Ishikawa (cell line): ENCODE data around the gene GSS.

Experiments
- CEBPB ChIP-seq: IDR thresholded peaks from 2 replicates; pipeline ENCODE4 v1.6.1; 2012
- CREB1 ChIP-seq: IDR thresholded peaks from 2 replicates; pipeline ENCODE4 v1.6.1; 2012; ENCODE audit warnings: low read depth
- EGR1 ChIP-seq: IDR thresholded peaks from 2 replicates; pipeline ENCODE4 v1.6.1; 2012
- EP300 ChIP-seq: IDR thresholded peaks from 2 replicates; pipeline ENCODE4 v1.6.1; 2012; ENCODE audit warnings: borderline replicate concordance
- FOXM1 ChIP-seq: IDR thresholded peaks from 2 replicates; pipeline ENCODE4 v1.6.1; 2012; ENCODE audit warnings: low read depth, borderline replicate concordance
- NFIC ChIP-seq: IDR thresholded peaks from 2 replicates; pipeline ENCODE4 v1.6.1; 2012
- RAD21 ChIP-seq: IDR thresholded peaks from 2 replicates; pipeline ENCODE4 v1.6.1; 2012; ENCODE audit warnings: low read depth
- TAF1 ChIP-seq: IDR thresholded peaks from 2 replicates; pipeline ENCODE4 v1.6.1; 2012; ENCODE audit warnings: low read depth, mild to moderate bottlenecking
- TCF12 ChIP-seq: IDR thresholded peaks from 2 replicates; pipeline ENCODE4 v1.6.1; 2012; ENCODE audit warnings: low read depth
- TEAD4 ChIP-seq: IDR thresholded peaks from 2 replicates; pipeline ENCODE4 v1.6.1; 2012
- YY1 ChIP-seq: IDR thresholded peaks from 2 replicates; pipeline ENCODE4 v1.6.1; 2012; ENCODE audit warnings: low read depth
- ZBTB7A ChIP-seq: IDR thresholded peaks from 2 replicates; pipeline ENCODE4 v1.6.1; 2012; ENCODE audit warnings: low read depth
- TF ChIP-seq, protein P1 (sequence below): IDR thresholded peaks from 2 replicates; pipeline ENCODE4 v1.6.1; 2012
- TF ChIP-seq, protein P2 (sequence below): IDR thresholded peaks from 2 replicates; pipeline ENCODE4 v1.6.1; 2012
- TF ChIP-seq, protein P3 (sequence below): IDR thresholded peaks from 2 replicates; pipeline ENCODE4 v1.6.1; 2012; ENCODE audit warnings: low read depth, mild to moderate bottlenecking

GSS gene

DNA sequence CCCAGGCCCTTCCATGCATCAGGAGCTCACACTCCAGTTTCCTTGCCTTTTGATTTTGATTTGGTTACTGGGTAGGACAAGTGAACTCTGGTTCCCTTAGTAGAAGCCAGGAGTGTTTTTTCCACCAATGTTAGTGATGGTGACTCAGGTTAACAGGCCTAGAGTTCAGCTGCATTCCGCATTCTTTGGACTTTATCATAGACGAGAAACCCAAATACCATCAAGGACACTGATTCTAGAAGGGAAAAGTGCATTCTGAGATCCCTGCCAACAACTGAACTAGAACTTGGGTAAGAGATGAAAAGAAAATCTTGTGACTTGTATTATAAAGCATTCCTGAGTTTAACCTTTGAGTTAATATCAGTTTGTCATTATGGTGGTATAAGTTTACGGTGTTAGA, 8.9 kb downstream of the GSS start:
- TF ChIP-seq, protein P1, sequence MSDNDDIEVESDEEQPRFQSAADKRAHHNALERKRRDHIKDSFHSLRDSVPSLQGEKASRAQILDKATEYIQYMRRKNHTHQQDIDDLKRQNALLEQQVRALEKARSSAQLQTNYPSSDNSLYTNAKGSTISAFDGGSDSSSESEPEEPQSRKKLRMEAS, result no peak
- TF ChIP-seq EP300 (no peak), FOXM1 (no peak), EGR1 (no peak)

DNA sequence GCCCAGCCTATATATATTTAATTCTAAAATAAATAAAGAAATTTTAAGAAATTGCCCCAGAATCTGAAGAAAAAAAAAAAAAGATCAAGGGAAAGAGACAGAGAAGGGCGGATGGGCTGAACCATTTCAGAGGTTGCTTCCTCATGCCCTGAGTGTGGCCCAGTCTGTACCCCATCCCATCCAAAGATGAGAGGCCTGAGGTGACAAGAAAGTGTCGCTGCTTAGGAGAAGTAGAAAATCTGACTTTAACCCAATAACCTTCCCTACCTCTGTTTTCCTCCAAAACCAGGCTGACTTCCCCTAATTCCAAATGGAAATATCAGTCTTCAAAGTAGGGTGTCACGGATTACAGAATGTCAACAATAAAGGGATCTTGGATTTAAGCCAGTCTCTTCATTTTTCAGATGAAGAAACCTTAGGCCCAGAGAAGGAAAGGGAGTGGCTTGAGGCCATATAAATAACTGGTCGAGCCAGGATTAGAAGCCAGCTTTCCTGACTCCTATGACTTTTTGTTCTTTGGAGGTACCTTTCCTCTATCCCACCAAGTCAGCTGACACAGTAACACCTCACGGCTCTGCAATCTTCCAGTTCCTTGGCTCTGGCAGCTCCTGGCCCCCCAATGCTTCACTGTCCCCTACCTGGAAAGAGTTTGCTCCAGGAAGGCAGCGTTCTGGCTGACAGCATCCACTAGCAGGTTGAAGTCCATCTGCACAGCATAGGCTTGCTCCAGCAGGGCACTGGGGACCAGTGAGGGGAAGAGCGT, 10.1 kb downstream of the GSS start:
- TF ChIP-seq RAD21 (no peak), FOXM1 (no peak), EGR1 (no peak), TAF1 (no peak), CEBPB (0 out of 2 replicates have a peak, but pooled peaks have one; percentile 25), TCF12 (no peak), YY1 (no peak), NFIC (peak; percentile 69), ZBTB7A (no peak), TEAD4 (no peak)
- TF ChIP-seq, protein P2, sequence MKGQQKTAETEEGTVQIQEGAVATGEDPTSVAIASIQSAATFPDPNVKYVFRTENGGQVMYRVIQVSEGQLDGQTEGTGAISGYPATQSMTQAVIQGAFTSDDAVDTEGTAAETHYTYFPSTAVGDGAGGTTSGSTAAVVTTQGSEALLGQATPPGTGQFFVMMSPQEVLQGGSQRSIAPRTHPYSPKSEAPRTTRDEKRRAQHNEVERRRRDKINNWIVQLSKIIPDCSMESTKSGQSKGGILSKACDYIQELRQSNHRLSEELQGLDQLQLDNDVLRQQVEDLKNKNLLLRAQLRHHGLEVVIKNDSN, result peak; percentile 48; the same call in 1 of the 2 replicates
- TF ChIP-seq, protein P1, result 0 out of 2 replicates have a peak, but pooled peaks have one; percentile 29
- TF ChIP-seq, protein P3, sequence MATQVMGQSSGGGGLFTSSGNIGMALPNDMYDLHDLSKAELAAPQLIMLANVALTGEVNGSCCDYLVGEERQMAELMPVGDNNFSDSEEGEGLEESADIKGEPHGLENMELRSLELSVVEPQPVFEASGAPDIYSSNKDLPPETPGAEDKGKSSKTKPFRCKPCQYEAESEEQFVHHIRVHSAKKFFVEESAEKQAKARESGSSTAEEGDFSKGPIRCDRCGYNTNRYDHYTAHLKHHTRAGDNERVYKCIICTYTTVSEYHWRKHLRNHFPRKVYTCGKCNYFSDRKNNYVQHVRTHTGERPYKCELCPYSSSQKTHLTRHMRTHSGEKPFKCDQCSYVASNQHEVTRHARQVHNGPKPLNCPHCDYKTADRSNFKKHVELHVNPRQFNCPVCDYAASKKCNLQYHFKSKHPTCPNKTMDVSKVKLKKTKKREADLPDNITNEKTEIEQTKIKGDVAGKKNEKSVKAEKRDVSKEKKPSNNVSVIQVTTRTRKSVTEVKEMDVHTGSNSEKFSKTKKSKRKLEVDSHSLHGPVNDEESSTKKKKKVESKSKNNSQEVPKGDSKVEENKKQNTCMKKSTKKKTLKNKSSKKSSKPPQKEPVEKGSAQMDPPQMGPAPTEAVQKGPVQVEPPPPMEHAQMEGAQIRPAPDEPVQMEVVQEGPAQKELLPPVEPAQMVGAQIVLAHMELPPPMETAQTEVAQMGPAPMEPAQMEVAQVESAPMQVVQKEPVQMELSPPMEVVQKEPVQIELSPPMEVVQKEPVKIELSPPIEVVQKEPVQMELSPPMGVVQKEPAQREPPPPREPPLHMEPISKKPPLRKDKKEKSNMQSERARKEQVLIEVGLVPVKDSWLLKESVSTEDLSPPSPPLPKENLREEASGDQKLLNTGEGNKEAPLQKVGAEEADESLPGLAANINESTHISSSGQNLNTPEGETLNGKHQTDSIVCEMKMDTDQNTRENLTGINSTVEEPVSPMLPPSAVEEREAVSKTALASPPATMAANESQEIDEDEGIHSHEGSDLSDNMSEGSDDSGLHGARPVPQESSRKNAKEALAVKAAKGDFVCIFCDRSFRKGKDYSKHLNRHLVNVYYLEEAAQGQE, result no peak

DNA sequence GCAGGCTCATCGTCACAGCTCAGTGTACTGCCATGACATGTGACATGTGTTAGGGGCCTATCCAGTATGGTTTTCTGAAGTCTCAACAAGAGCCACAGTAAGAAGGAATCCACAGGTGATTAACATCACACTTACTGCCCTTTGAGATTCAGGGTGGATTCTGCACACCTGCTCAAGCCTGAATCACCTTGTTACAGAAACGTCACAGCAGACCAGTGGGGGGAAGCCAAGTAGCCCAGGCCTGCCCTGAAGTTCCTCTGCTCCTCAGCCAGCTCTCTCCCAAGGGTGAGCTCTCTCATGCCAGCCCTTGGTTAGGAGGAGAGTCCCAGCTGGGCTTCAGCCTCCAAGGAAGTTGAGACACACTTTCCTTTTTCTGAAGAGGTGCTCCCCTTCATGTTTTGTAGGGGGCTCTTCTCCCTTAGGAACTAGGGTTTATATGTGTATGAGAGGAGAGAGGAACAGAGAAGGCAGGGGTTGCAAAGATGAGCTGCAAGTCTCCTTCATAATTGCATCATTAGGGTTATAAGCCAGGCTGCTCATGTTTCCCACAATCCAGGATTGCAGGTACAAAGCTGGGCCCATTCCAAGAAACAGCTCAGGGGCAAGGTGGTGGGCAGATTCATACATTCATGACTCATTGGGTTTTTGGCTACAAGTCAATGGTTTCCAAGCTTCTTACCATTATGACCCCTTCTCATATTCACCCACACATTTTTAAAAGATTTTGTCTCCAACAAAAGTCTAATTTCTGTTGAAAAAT, 11.6 kb downstream of the GSS start:
- TF ChIP-seq YY1 (no peak), TAF1 (no peak), FOXM1 (no peak), EP300 (no peak), NFIC (peak; percentile 81), EGR1 (no peak), RAD21 (no peak), TEAD4 (no peak), CREB1 (no peak), TCF12 (no peak), CEBPB (peak; percentile 76)
- TF ChIP-seq, protein P3, result no peak
- TF ChIP-seq, protein P2, result no peak
- TF ChIP-seq, protein P1, result 0 out of 2 replicates have a peak, but pooled peaks have one; percentile 12

DNA sequence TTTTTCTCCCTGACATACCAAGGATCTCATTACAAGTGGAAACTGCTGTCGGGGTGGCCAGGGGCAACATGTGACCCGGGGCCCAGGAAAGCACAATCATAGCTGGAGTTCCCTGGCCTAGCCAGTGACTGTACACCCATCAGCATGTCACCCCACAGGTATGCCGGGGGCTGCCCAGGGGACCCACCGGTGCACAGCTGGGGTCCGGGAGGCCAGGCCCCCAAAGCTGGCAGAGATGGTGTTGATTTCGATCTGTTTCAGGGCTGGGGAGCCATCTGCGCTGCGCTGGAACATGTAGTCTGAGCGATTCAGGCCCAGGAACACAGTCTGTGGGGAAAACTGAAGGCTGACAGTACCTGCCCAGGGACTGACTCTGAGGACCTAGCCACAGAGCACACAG, 13.3 kb downstream of the GSS start:
- no peak for TF ChIP-seq ZBTB7A
- no peak for TF ChIP-seq TEAD4
- TF ChIP-seq NFIC, result no peak
- no peak for TF ChIP-seq EP300
- TF ChIP-seq, protein P3, result no peak
- TF ChIP-seq TCF12, result no peak
- no peak for TF ChIP-seq YY1
- no peak for TF ChIP-seq CREB1
- no peak for TF ChIP-seq RAD21
- TF ChIP-seq, protein P2, result no peak
- no peak for TF ChIP-seq EGR1
- no peak for TF ChIP-seq FOXM1
- TF ChIP-seq TAF1, result no peak
- TF ChIP-seq, protein P1, result no peak
- no peak for TF ChIP-seq CEBPB
